Liver (tissue), 9 donors: ENCODE results near the gene ZNF330. TPM values are rescaled to one million over a fixed set of nuclear protein-coding genes. Genes with fewer than 3 reads are reported as not detected.

Experiments used
- DNase-seq: peaks from one replicate; pipeline ENCODE4 v3.0.0-alpha.2; 2017; ENCODE audit warnings: low spot score
- H3K27ac ChIP-seq, 2 donors: one replicate each; pipeline ENCODE4 v1.7.0; 2013; ENCODE audit warnings: inconsistent platforms in 2 of 2, low read length in 2 of 2, control low read depth in 1 of 2, low read depth in 1 of 2, mild to moderate bottlenecking in 1 of 2
- H3K27me3 ChIP-seq, 4 donors: one replicate each; pipeline versions ENCODE4 v1.6.1 to v1.7.0; 2013; ENCODE audit warnings: low read length in 3 of 4, inconsistent platforms in 1 of 4, mild to moderate bottlenecking in 1 of 4, moderate library complexity in 1 of 4; ENCODE audit not compliant: control insufficient read depth in 4 of 4, insufficient read depth in 4 of 4
- H3K36me3 ChIP-seq, 4 donors: one replicate each; pipeline versions ENCODE4 v1.6.1 to v1.7.0; 2013; ENCODE audit warnings: low read length in 3 of 4, mild to moderate bottlenecking in 3 of 4, low read depth in 1 of 4, moderate library complexity in 1 of 4; ENCODE audit not compliant: control insufficient read depth in 4 of 4, insufficient read depth in 3 of 4
- H3K4me1 ChIP-seq, 4 donors: one replicate each; pipeline versions ENCODE4 v1.6.1 to v1.7.0; 2013; ENCODE audit warnings: low read length in 3 of 4, mild to moderate bottlenecking in 3 of 4, moderate library complexity in 1 of 4; ENCODE audit not compliant: control insufficient read depth in 4 of 4, insufficient read depth in 4 of 4
- H3K4me3 ChIP-seq, 3 donors: one replicate each; pipeline versions ENCODE4 v1.6.1 to v1.7.0; 2013; ENCODE audit warnings: low read length in 3 of 3, control low read depth in 1 of 3, low read depth in 1 of 3, mild to moderate bottlenecking in 1 of 3
- H3K9ac ChIP-seq, 2 donors: one replicate each; pipeline ENCODE4 v1.7.0; 2013; ENCODE audit warnings: low read length in 2 of 2, mild to moderate bottlenecking in 2 of 2, moderate library complexity in 2 of 2, control low read depth in 1 of 2, low read depth in 1 of 2
- H3K9me3 ChIP-seq, 4 donors: one replicate each; pipeline versions ENCODE4 v1.6.1 to v1.7.0; 2013; ENCODE audit warnings: low read length in 3 of 4; ENCODE audit not compliant: control insufficient read depth in 4 of 4
- ATF3 ChIP-seq: IDR thresholded peaks from 2 replicates; pipeline ENCODE4 v1.6.1; 2016; ENCODE audit warnings: antibody characterized with exemption
- CTCF ChIP-seq: fragments of 150-350 bp; IDR thresholded peaks from 2 replicates; pipeline ENCODE4 v1.5.1; 2017; ENCODE audit warnings: improper control_type of control experiment, low read depth, low read length; ENCODE audit not compliant: missing input control
- EGR1 ChIP-seq, 2 donors: IDR thresholded peaks; 2 replicates each; pipeline ENCODE4 v1.6.1; 2016 to 2018; ENCODE audit warnings: antibody characterized with exemption in 2 of 2, low read depth in 2 of 2
- FOXA1 ChIP-seq: IDR thresholded peaks from 2 replicates; pipeline ENCODE4 v1.6.1; 2016; ENCODE audit warnings: antibody characterized with exemption
- FOXA2 ChIP-seq: IDR thresholded peaks from 2 replicates; pipeline ENCODE4 v1.6.1; 2016; ENCODE audit warnings: antibody characterized with exemption
- GABPA ChIP-seq, 2 donors: IDR thresholded peaks in 1 of 2; conservative IDR thresholded peaks in 1 of 2; 2 replicates each; pipeline ENCODE4 v1.6.1; 2016; ENCODE audit warnings: antibody characterized with exemption in 2 of 2, mild to moderate bottlenecking in 1 of 2, moderate library complexity in 1 of 2
- HNF4A ChIP-seq, 2 donors: conservative IDR thresholded peaks; 2 replicates each; pipeline ENCODE4 v1.6.1; 2016; ENCODE audit warnings: antibody characterized with exemption in 2 of 2, mild to moderate bottlenecking in 2 of 2
- JUND ChIP-seq, 2 donors: IDR thresholded peaks; 2 replicates each; pipeline ENCODE4 v1.6.1; 2016; ENCODE audit warnings: antibody characterized with exemption in 2 of 2
- NR2F2 ChIP-seq: IDR thresholded peaks from 2 replicates; pipeline ENCODE4 v1.6.1; 2016; ENCODE audit warnings: antibody characterized with exemption
- REST ChIP-seq: IDR thresholded peaks from 2 replicates; pipeline ENCODE4 v1.6.1; 2016; ENCODE audit warnings: antibody characterized with exemption, mild to moderate bottlenecking
- RXRA ChIP-seq, 2 donors: IDR thresholded peaks; 2 replicates each; pipeline ENCODE4 v1.6.1; 2017 to 2018; ENCODE audit warnings: antibody characterized with exemption in 2 of 2, mild to moderate bottlenecking in 1 of 2
- SP1 ChIP-seq: IDR thresholded peaks from 2 replicates; pipeline ENCODE4 v1.6.1; 2018; ENCODE audit warnings: antibody characterized with exemption, mild to moderate bottlenecking
- TAF1 ChIP-seq: conservative IDR thresholded peaks from 2 replicates; pipeline ENCODE4 v1.6.1; 2016; ENCODE audit warnings: antibody characterized with exemption, mild to moderate bottlenecking
- YY1 ChIP-seq: IDR thresholded peaks from 2 replicates; pipeline ENCODE4 v1.6.1; 2016; ENCODE audit warnings: antibody characterized with exemption, mild to moderate bottlenecking
- ZBTB33 ChIP-seq: IDR thresholded peaks from 2 replicates; pipeline ENCODE4 v1.6.1; 2016; ENCODE audit warnings: antibody characterized with exemption
- WGBS: extraction: QIAGEN DNeasy Blood & Tissue Kit; methylation state at CpG from one replicate; pipeline ENCODE4 v1.1.7; 2013; 5-methylcytosine and 5-hydroxymethylcytosine counted together
- polyA plus RNA-seq, 2 donors: library from polyadenylated mRNA; stranded (reverse) in 1 of 2; unstranded in 1 of 2; fragments of 200-250 nt in 1 of 2; fragments of >200 nt in 1 of 2; fragmentation: Nextera tagmentation in 1 of 2; extraction: Ambion mirVana in 1 of 2; gene quantifications; one replicate each; pipeline versions ENCODE4 v1.2.1 to v1.2.3, GENCODE V29; 2013 to 2015
- total RNA-seq, 2 donors: library from RNA; depleted of rRNA; stranded (reverse); fragments of >200 nt; gene quantifications; one replicate each; pipeline ENCODE4 v1.2.3, GENCODE V29; 2014
- donor health status: healthy.
- donor health status: healthy.
- donor health status: healthy.
- donor health status: healthy.
- donor health status: healthy.

The ZNF330 gene
- total and polyA plus RNA-seq, 4 donors = 11.7 to 23.2 (median 19.0) TPM

GRCh38 chr4:141246683-141247429 is 26.2 kb downstream of the ZNF330 start:
- H3K36me3 ChIP-seq = no peaks in the 10 kb centered on the region
- no peak overlapping the region for H3K9ac ChIP-seq
- H3K27me3 ChIP-seq = no peaks in the 10 kb centered on the region
- no peaks in the 10 kb centered on the region for H3K4me1 ChIP-seq
- 64% methylated on average over 2 of the region's 2 CpGs for WGBS
- TF ChIP-seq TAF1 (no peak), GABPA (IDR thresholded peaks at IDR 0.05 in 1 of 2, conservative IDR thresholded peaks at IDR 0.05 in 1 of 2) (no peak), FOXA2 (no peak), SP1 (no peak), NR2F2 (no peak), YY1 (no peak), ATF3 (no peak), JUND (IDR thresholded peaks at IDR 0.05) (no peak), REST (no peak), FOXA1 (no peak), HNF4A (conservative IDR thresholded peaks at IDR 0.05) (no peak)
- no peak for DNase-seq
- no peak overlapping the region for H3K4me3 ChIP-seq
- no peak overlapping the region for H3K27ac ChIP-seq
- no peaks in the 10 kb centered on the region for H3K9me3 ChIP-seq

- WGBS = 77% methylated on average over 2 of the region's 2 CpGs
- no peak overlapping the region for H3K27ac ChIP-seq
- H3K36me3 ChIP-seq = no peaks in the 10 kb centered on the region
- H3K4me3 ChIP-seq = no peak overlapping the region
- H3K27me3 ChIP-seq = no peaks in the 10 kb centered on the region
- H3K9ac ChIP-seq = no peak overlapping the region
- no peak for TF ChIP-seq EGR1 (IDR thresholded peaks at IDR 0.05; ENCODE audit: low read depth in 2 of 2)
- TF ChIP-seq TAF1 = no peak
- TF ChIP-seq REST = no peak
- TF ChIP-seq CTCF = no peak
- no peak for TF ChIP-seq HNF4A (conservative IDR thresholded peaks at IDR 0.05)
- no peak for TF ChIP-seq FOXA1
- no peak for TF ChIP-seq ZBTB33
- TF ChIP-seq RXRA (IDR thresholded peaks at IDR 0.05) = no peak
- TF ChIP-seq GABPA (IDR thresholded peaks at IDR 0.05 in 1 of 2, conservative IDR thresholded peaks at IDR 0.05 in 1 of 2) = no peak
- DNase-seq = no peak
- H3K9me3 ChIP-seq = no peaks in the 10 kb centered on the region
- H3K4me1 ChIP-seq = no peaks in the 10 kb centered on the region
Measured at GRCh38 chr4:141247430-141247780, 26.7 kb downstream of the ZNF330 start.
